ENCODE measurements around the gene CARHSP1. TPM values are rescaled to one million over a fixed set of nuclear protein-coding genes. Genes with fewer than 3 reads are reported as not detected.
A peak's percentile ranks its signal among the peaks of the same experiment; 100 is the strongest.

CARHSP1 gene
- total RNA-seq, 2 donors from 2014 or later, result 28.4 to 84.8 TPM

DNA sequence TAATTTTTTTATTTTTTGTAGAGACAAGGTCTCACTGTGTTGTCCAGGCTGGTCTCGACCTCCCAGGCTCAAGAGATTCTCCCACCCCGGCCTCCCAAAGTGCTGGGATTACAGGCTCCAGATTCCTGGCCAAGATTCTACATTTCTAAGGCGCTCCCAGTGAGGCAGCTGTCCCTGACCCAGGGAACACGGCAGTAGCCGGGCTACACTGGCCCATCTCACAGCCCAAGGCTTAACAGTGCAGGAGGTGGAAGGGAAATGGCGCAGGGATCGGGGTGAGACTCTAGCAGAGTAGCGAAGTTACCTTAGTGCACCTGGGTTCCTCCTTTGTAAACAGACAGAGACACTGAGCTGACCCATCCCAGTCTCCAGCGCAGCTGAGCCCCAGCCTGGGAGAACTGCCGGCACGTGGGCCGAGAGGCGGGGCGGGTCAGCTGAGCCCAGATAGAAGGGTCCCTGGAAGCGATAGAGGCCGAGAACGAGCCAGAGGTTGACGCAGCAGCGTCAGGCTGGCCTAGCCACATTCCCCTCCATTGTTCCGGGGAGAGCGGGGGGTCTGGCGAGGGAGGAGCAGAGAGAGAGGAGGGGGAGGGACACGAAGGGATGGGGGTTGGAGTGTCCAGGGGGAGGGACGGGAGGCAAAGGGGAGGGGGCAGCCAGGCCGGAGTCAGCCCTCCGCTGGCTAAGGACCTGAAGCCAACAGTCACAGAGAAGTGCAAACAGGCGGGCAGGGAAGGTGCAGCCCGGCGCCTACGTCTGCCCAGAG is 2.5 kb downstream of the CARHSP1 start:
- Histone ChIP-seq H3K4me3 (peak overlapping the region; percentile 47 to 72), H3K27ac (peak overlapping the region; percentile 72 to 83), H3K9me3 (no peaks in the 10 kb centered on the region), H3K36me3 (no peaks in the 10 kb centered on the region), H3K4me1 (peaks cover 0 to 71% of the 10 kb centered on the region in 2 donors), H3K27me3 (no peaks in the 10 kb centered on the region)
- TF ChIP-seq, protein P1, sequence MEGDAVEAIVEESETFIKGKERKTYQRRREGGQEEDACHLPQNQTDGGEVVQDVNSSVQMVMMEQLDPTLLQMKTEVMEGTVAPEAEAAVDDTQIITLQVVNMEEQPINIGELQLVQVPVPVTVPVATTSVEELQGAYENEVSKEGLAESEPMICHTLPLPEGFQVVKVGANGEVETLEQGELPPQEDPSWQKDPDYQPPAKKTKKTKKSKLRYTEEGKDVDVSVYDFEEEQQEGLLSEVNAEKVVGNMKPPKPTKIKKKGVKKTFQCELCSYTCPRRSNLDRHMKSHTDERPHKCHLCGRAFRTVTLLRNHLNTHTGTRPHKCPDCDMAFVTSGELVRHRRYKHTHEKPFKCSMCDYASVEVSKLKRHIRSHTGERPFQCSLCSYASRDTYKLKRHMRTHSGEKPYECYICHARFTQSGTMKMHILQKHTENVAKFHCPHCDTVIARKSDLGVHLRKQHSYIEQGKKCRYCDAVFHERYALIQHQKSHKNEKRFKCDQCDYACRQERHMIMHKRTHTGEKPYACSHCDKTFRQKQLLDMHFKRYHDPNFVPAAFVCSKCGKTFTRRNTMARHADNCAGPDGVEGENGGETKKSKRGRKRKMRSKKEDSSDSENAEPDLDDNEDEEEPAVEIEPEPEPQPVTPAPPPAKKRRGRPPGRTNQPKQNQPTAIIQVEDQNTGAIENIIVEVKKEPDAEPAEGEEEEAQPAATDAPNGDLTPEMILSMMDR (IDR thresholded peaks at IDR 0.05), result no peak
- no peak for DNase-seq (ENCODE audit: low spot score)

DNA sequence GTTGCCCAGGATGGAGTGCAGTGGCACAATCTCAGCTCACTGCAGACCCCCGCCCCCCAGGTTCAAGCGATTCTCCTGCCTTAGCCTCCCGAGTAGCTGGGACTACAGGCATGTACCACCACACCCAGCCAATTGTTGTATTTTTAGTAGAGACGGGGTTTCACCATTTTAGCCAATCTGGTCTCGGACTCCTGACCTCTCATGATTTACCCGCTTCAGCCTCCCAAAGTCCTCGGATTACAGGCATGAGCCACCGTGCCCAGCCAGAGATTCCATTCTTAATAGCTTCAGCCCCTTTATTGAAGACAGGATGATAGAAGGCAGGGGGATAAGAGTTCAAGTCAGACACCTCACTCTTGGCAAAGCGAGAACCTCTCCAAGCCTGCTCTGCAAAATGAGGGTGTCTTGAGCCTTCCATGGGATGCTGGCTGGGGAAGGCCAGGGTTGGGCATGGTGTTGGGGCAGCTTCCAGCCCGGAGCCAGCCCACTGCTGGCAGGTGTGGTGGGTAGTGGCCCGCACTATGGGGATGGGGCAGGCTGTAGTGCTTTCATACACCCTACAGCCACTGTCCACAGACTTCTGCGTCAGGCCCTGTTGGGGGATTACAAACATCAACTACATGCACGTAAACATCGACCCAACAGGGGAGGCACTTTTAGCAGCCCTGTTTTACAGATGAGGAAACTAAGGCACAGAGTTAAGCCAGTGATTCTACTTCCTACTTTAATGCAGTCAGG is 3.5 kb downstream of the CARHSP1 start:
- no peak overlapping the region for H3K4me3 ChIP-seq
- H3K27me3 ChIP-seq, result no peaks in the 10 kb centered on the region
- peaks cover 0 to 78% of the 10 kb centered on the region in 2 donors for H3K4me1 ChIP-seq
- peak overlapping the region; percentile 72 to 83 for H3K27ac ChIP-seq
- no peak for DNase-seq (ENCODE audit: low spot score)
- H3K9me3 ChIP-seq, result no peaks in the 10 kb centered on the region
- no peaks in the 10 kb centered on the region for H3K36me3 ChIP-seq
- TF ChIP-seq, protein P1 (IDR thresholded peaks at IDR 0.05), result no peak

DNA sequence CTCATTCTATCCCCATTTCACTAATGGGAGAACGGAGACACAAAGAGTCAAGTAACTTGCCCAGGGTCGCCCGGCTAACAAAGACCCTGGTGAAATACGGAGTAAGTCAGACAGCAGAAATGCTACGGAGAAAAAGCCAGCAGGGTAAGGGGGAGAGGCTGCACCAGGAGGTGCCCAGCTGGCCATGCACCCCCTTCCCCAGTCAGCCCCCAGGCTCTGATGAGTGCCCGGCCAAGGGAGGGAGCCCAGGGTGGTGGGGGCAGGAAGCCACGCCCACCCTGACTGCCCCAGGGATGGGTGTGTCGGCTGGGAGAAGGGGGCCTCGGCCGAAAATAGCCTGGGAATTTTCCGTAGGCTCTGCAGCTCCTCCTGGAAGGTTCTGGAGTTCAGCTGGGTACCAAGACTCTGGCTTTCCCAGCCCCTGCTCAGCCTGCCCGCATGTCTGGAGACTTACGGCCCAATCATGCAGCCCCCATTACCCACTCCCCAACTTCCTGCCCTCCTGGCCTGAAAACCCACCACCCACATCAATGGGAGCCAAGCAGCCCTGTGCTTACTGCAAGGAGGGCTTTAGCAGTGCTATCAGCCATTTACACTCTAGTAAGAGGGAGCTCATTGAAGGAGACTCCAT is 4.2 kb downstream of the CARHSP1 start:
- Histone ChIP-seq H3K9me3 (no peaks in the 10 kb centered on the region), H3K4me3 (no peak overlapping the region), H3K27ac (peak overlapping the region; percentile 72 to 83), H3K4me1 (peaks cover 0 to 84% of the 10 kb centered on the region in 2 donors), H3K36me3 (no peaks in the 10 kb centered on the region), H3K27me3 (no peaks in the 10 kb centered on the region)
- TF ChIP-seq, protein P1 (IDR thresholded peaks at IDR 0.05), result no peak
- DNase-seq (ENCODE audit: low spot score), result no peak

DNA sequence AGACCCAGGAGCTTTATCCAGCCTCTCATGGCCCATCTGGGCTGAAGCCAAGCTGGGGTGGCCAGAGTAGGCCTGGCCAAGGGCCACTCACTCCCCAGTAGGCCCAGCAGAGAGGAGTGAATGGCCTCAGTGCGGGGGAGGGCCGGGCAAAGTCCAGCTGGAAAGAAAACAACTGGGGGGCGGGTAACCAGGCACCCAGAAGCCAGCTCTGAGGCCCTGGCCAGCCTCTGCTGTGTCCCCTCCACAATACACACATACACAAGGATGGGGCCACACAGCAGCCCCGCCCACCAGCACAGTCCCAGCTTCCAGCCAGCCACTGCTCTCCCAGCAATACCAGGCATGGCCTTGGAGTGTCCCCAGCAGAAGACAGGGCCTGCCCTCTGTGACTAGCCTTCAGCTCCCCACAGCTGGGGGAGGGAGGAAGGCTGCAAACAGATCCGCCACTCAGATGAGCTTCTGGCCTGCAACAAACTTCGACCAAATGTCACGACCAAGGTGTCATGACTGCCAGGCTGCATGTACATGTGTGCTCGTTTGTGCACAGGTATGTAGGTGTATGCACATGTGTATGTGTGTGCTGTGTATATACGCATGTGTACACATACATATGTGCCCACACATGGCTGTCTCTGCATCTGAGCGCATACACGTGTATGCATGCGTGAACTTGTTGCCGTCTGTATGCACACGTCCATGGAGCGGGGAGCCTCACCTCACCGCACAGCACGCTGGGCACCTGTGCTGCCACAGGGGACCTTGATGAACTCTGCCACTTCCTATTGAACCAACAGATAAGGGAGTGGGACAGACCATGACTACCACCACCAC is 5.0 kb downstream of the CARHSP1 start:
- peaks cover 3% of the 10 kb centered on the region for H3K36me3 ChIP-seq
- no peaks in the 10 kb centered on the region for H3K27me3 ChIP-seq
- H3K4me1 ChIP-seq, result peaks cover 0 to 84% of the 10 kb centered on the region in 2 donors
- H3K9me3 ChIP-seq, result no peaks in the 10 kb centered on the region
- no peak overlapping the region for H3K4me3 ChIP-seq
- no peak for DNase-seq (ENCODE audit: low spot score)
- peak overlapping the region; percentile 72 to 83 for H3K27ac ChIP-seq
- TF ChIP-seq, protein P1 (IDR thresholded peaks at IDR 0.05), result no peak
